Stomach smooth muscle (tissue), 2 donors: ENCODE measurements around the gene SLC25A46.
"Not testable (repeated sequence)": the region's sequence is repeated elsewhere in the genome, so short reads cannot be mapped to it uniquely, and the experiment has no call there.

Experiments
- H3K27ac ChIP-seq: one replicate; pipeline ENCODE4 v1.7.0; 2013; ENCODE audit warnings: mild to moderate bottlenecking, low read length, inconsistent platforms
- H3K27me3 ChIP-seq, 2 donors: one replicate each; pipeline ENCODE4 v1.7.0; 2013; ENCODE audit warnings: low read length in 2 of 2; ENCODE audit not compliant: insufficient read depth in 2 of 2, control insufficient read depth in 1 of 2
- H3K36me3 ChIP-seq, 2 donors: one replicate each; pipeline ENCODE4 v1.7.0; 2013; ENCODE audit warnings: low read length in 2 of 2; ENCODE audit not compliant: control insufficient read depth in 2 of 2, insufficient read depth in 2 of 2
- H3K4me1 ChIP-seq: one replicate; pipeline ENCODE4 v1.7.0; 2013; ENCODE audit warnings: low read length; ENCODE audit not compliant: control insufficient read depth, insufficient read depth
- H3K4me3 ChIP-seq, 2 donors: one replicate each; pipeline ENCODE4 v1.7.0; 2013; ENCODE audit warnings: low read length in 2 of 2
- H3K9ac ChIP-seq, 2 donors: one replicate each; pipeline ENCODE4 v1.7.0; 2013; ENCODE audit warnings: low read length in 2 of 2, mild to moderate bottlenecking in 1 of 2
- H3K9me3 ChIP-seq, 2 donors: one replicate each; pipeline ENCODE4 v1.7.0; 2013; ENCODE audit warnings: low read length in 2 of 2; ENCODE audit not compliant: control insufficient read depth in 2 of 2
- donor health status: healthy.
- donor health status: Pancreatic carcinoma.

Gene SLC25A46

GRCh38 chr5:110738812-110739651 is at the start of gene SLC25A46:
SLC25A46 (plus strand) TSS chr5:110739007; CDS start chr5:110739120, 113 bp downstream.
- H3K27me3 ChIP-seq, result no peaks in the 10 kb centered on the region
- no peaks in the 10 kb centered on the region for H3K9me3 ChIP-seq
- H3K27ac ChIP-seq, result peak within 1 kb of the TSS; percentile 72
- H3K4me1 ChIP-seq, result no peaks in the 10 kb centered on the region
- peak within 1 kb of the TSS; percentile 83 to 89 for H3K9ac ChIP-seq
- no peaks in the 10 kb centered on the region for H3K36me3 ChIP-seq
- H3K4me3 ChIP-seq, result peak within 1 kb of the TSS; percentile 97 to 100

GRCh38 chr5:110690587-110690986 is 48.2 kb upstream of the SLC25A46 start:
- not testable (repeated sequence) for H3K4me3 ChIP-seq, H3K27ac ChIP-seq, H3K36me3 ChIP-seq, H3K4me1 ChIP-seq, H3K9ac ChIP-seq, H3K27me3 ChIP-seq, H3K9me3 ChIP-seq

- not testable (repeated sequence) for H3K36me3 ChIP-seq
Measured at GRCh38 chr5:110692669-110693068, 46.1 kb upstream of the SLC25A46 start.

GRCh38 chr5:110702300-110702699 is 36.5 kb upstream of the SLC25A46 start:
- Histone ChIP-seq H3K4me1 (no peaks in the 10 kb centered on the region), H3K36me3 (no peaks in the 10 kb centered on the region), H3K4me3 (no peak overlapping the region), H3K9ac (no peak overlapping the region), H3K27ac (no peak overlapping the region), H3K27me3 (no peaks in the 10 kb centered on the region), H3K9me3 (no peaks in the 10 kb centered on the region)

More at GRCh38 chr5:110692669-110693068, 46.1 kb upstream of the SLC25A46 start:
- not testable (repeated sequence) for H3K27me3 ChIP-seq, H3K27ac ChIP-seq, H3K4me1 ChIP-seq, H3K4me3 ChIP-seq, H3K9ac ChIP-seq, H3K9me3 ChIP-seq

- Histone ChIP-seq H3K4me3 (no peak overlapping the region), H3K27me3 (no peaks in the 10 kb centered on the region), H3K9ac (no peak overlapping the region), H3K4me1 (no peaks in the 10 kb centered on the region), H3K27ac (no peak overlapping the region), H3K36me3 (no peaks in the 10 kb centered on the region), H3K9me3 (no peaks in the 10 kb centered on the region)
Measured at GRCh38 chr5:110702704-110703103, 36.1 kb upstream of the SLC25A46 start.

- H3K9ac ChIP-seq, result no peak overlapping the region
- no peaks in the 10 kb centered on the region for H3K36me3 ChIP-seq
- H3K27ac ChIP-seq, result no peak overlapping the region
- H3K9me3 ChIP-seq, result no peaks in the 10 kb centered on the region
- no peaks in the 10 kb centered on the region for H3K27me3 ChIP-seq
- no peak overlapping the region for H3K4me3 ChIP-seq
- H3K4me1 ChIP-seq, result no peaks in the 10 kb centered on the region
Measured at GRCh38 chr5:110703481-110703880, 35.3 kb upstream of the SLC25A46 start.

GRCh38 chr5:110705349-110705748 is 33.5 kb upstream of the SLC25A46 start:
- Histone ChIP-seq H3K9me3 (no peaks in the 10 kb centered on the region), H3K9ac (no peak overlapping the region), H3K27me3 (no peaks in the 10 kb centered on the region), H3K4me1 (no peaks in the 10 kb centered on the region), H3K4me3 (no peak overlapping the region), H3K36me3 (no peaks in the 10 kb centered on the region), H3K27ac (no peak overlapping the region)

GRCh38 chr5:110707260-110707844 is 31.5 kb upstream of the SLC25A46 start:
- H3K27me3 ChIP-seq, result no peaks in the 10 kb centered on the region
- no peaks in the 10 kb centered on the region for H3K36me3 ChIP-seq
- H3K4me3 ChIP-seq, result no peak overlapping the region
- H3K4me1 ChIP-seq, result no peaks in the 10 kb centered on the region
- H3K9me3 ChIP-seq, result no peaks in the 10 kb centered on the region
- no peak overlapping the region for H3K27ac ChIP-seq
- no peak overlapping the region for H3K9ac ChIP-seq

GRCh38 chr5:110716247-110717245 is 22.3 kb upstream of the SLC25A46 start:
- H3K4me1 ChIP-seq, result no peaks in the 10 kb centered on the region
- H3K9me3 ChIP-seq, result no peaks in the 10 kb centered on the region
- no peaks in the 10 kb centered on the region for H3K36me3 ChIP-seq
- no peaks in the 10 kb centered on the region for H3K27me3 ChIP-seq
- no peak overlapping the region for H3K4me3 ChIP-seq
- no peak overlapping the region for H3K9ac ChIP-seq
- no peak overlapping the region for H3K27ac ChIP-seq

GRCh38 chr5:110718311-110718710 is 20.5 kb upstream of the SLC25A46 start:
- Histone ChIP-seq H3K4me1 (no peaks in the 10 kb centered on the region), H3K27ac (no peak overlapping the region), H3K4me3 (no peak overlapping the region), H3K36me3 (no peaks in the 10 kb centered on the region), H3K9ac (no peak overlapping the region), H3K27me3 (no peaks in the 10 kb centered on the region), H3K9me3 (no peaks in the 10 kb centered on the region)
